Ovary (tissue), 9 donors: ENCODE measurements around the gene PACSIN2. TPM values are rescaled to one million over a fixed set of nuclear protein-coding genes. Genes with fewer than 3 reads are reported as not detected.

Experiments used
- DNase-seq, 5 donors: peaks; one replicate each; pipeline ENCODE4 v3.0.0-alpha.2; 2019 to 2020
- H3K27ac ChIP-seq, 2 donors: fragments of 200-600 bp; one replicate each; pipeline versions ENCODE4 v1.5.1 to v1.8.0; 2019 to 2022
- H3K27me3 ChIP-seq: fragments of 200-600 bp; one replicate; pipeline ENCODE4 v1.8.0; 2022
- H3K36me3 ChIP-seq: fragments of 200-600 bp; sonication (generic); one replicate; pipeline ENCODE4 v1.5.1; 2019
- H3K4me1 ChIP-seq: one replicate; pipeline ENCODE4 v1.8.1; 2013; ENCODE audit warnings: mild to moderate bottlenecking, moderate library complexity; ENCODE audit not compliant: insufficient read depth
- H3K4me3 ChIP-seq: fragments of 200-600 bp; sonication (generic); one replicate; pipeline ENCODE4 v1.5.1; 2017
- H3K9me3 ChIP-seq, 2 donors: fragments of 200-600 bp in 1 of 2; sonication (generic) in 1 of 2; one replicate each; pipeline versions ENCODE4 v1.5.1 to v1.8.1; 2013 to 2019; ENCODE audit warnings: mild to moderate bottlenecking in 1 of 2, moderate library complexity in 1 of 2
- CTCF ChIP-seq, 3 donors: fragments of 450-650 bp in 2 of 3; fragments of 200-600 bp in 1 of 3; IDR thresholded peaks; one replicate each; pipeline versions ENCODE4 v1.5.1 to v1.8.0; 2016 to 2022; ENCODE audit warnings: antibody characterized with exemption in 3 of 3, mild to moderate bottlenecking in 1 of 3
- EP300 ChIP-seq: sonication (generic); formaldehyde crosslinking; IDR thresholded peaks from one replicate; pipeline ENCODE4 v1.6.1; 2017; ENCODE audit warnings: antibody characterized with exemption
- POLR2A ChIP-seq: fragments of 450-650 bp; IDR thresholded peaks from one replicate; pipeline ENCODE4 v1.6.1; 2017; ENCODE audit warnings: antibody characterized with exemption, mild to moderate bottlenecking, moderate library complexity
- WGBS, 3 donors: extraction: QIAGEN DNeasy Blood & Tissue Kit in 1 of 3; methylation state at CpG; one replicate each; pipeline versions ENCODE4 v1.1.5 to v1.1.7; 2013 to 2017; 5-methylcytosine and 5-hydroxymethylcytosine counted together
- intact Hi-C, 4 donors: fragments of 100-400 bp; cut with DNase I; formaldehyde crosslinking; loops; one replicate each; pipeline versions ENCODE4 v1.11.0 to v1.15.1; 2022 to 2023
- polyA plus RNA-seq, 2 donors: library from polyadenylated mRNA; stranded (reverse); fragments of 200-250 nt in 1 of 2; fragments of 350-450 nt in 1 of 2; fragmentation: Illumina TruSeq in 1 of 2; extraction: RNeasy Lipid Tissue Mini Kit (QIAGEN cat#74804) in 1 of 2; gene quantifications; one replicate each; pipeline ENCODE4 v1.2.3, GENCODE V29; 2013 to 2014
- total RNA-seq, 7 donors: library from RNA; depleted of rRNA in 2 of 7; stranded (reverse); fragments of >200 nt in 2 of 7; fragmentation: NEBNext Ultra II Directional in 3 of 7; extraction: Animal tissue kit (Norgen Biotek cat#: 25700) in 3 of 7; gene quantifications; one replicate each; pipeline versions ENCODE4 v1.1.0 to v1.2.4, GENCODE V29; 2016 to 2023
- donor health status: DM: no; HTN: no; CAD: no; lungs with moderate emphysema.
- donor health status: DM: no; HTN: no; CAD: no.
- donor health status: Bipolar disorder and iron deficiency.
- donor health status: DM: yes; HTN: yes; CAD: no.
- donor health status: DM: no; HTN: no; CAD: no.
- donor health status: DM: yes; HTN: yes; CAD: no.

PACSIN2 gene
- total and polyA plus RNA-seq, 9 donors, result 25.5 to 60.0 (median 48.0) TPM

GRCh38 chr22:42881982-42882656, 132.8 kb downstream of the PACSIN2 start:
- intact Hi-C loops, result no loop called here
- no peaks in the 10 kb centered on the region for H3K4me1 ChIP-seq
- TF ChIP-seq POLR2A (no peak), CTCF (IDR thresholded peaks at IDR 0.05) (no peak), EP300 (no peak)
- no peak overlapping the region for H3K27ac ChIP-seq
- H3K36me3 ChIP-seq, result no peaks in the 10 kb centered on the region
- DNase-seq, result no peak
- H3K9me3 ChIP-seq, result no peaks in the 10 kb centered on the region
- no peak overlapping the region for H3K4me3 ChIP-seq
- H3K27me3 ChIP-seq, result no peaks in the 10 kb centered on the region
- 75 to 84% (median 81%) methylated on average over 10 of the region's 10 CpGs for WGBS, 3 donors

- no peaks in the 10 kb centered on the region for H3K27me3 ChIP-seq
- no peak for DNase-seq
- H3K27ac ChIP-seq, result no peak overlapping the region
- no peaks in the 10 kb centered on the region for H3K9me3 ChIP-seq
- intact Hi-C loops, result no loop called here
- 93 to 96% (median 94%) methylated on average over 12 of the region's 12 CpGs for WGBS, 3 donors
- no peak overlapping the region for H3K4me3 ChIP-seq
- H3K4me1 ChIP-seq, result no peaks in the 10 kb centered on the region
- H3K36me3 ChIP-seq, result no peaks in the 10 kb centered on the region
- TF ChIP-seq EP300 (no peak), CTCF (IDR thresholded peaks at IDR 0.05) (no peak), POLR2A (no peak)
These were observed 133.7 kb downstream of the PACSIN2 start for GRCh38 chr22:42881298-42881697.

GRCh38 chr22:42880815-42881214, 134.1 kb downstream of the PACSIN2 start:
- Histone ChIP-seq H3K9me3 (no peaks in the 10 kb centered on the region), H3K27me3 (no peaks in the 10 kb centered on the region), H3K4me3 (no peak overlapping the region), H3K36me3 (no peaks in the 10 kb centered on the region), H3K4me1 (no peaks in the 10 kb centered on the region), H3K27ac (no peak overlapping the region)
- TF ChIP-seq EP300 (no peak), POLR2A (no peak), CTCF (IDR thresholded peaks at IDR 0.05) (no peak)
- intact Hi-C loops, result no loop called here
- WGBS, 3 donors, result 85 to 91% (median 89%) methylated on average over 8 of the region's 8 CpGs
- DNase-seq, result no peak

- DNase-seq, result no peak
- H3K27ac ChIP-seq, result no peak overlapping the region
- WGBS, 3 donors, result 84 to 92% (median 91%) methylated on average over 14 of the region's 14 CpGs
- no peaks in the 10 kb centered on the region for H3K9me3 ChIP-seq
- H3K27me3 ChIP-seq, result no peaks in the 10 kb centered on the region
- no peak overlapping the region for H3K4me3 ChIP-seq
- no peaks in the 10 kb centered on the region for H3K4me1 ChIP-seq
- intact Hi-C loops, result no loop called here
- H3K36me3 ChIP-seq, result no peaks in the 10 kb centered on the region
- no peak for TF ChIP-seq EP300
- no peak for TF ChIP-seq POLR2A
These were observed 135.5 kb downstream of the PACSIN2 start for GRCh38 chr22:42879371-42880021.
